HepG2 (cell line): ENCODE measurements around the gene ARHGAP31. TPM values are rescaled to one million over a fixed set of nuclear protein-coding genes. Genes with fewer than 3 reads are reported as not detected.
A peak's percentile ranks its signal among the peaks of the same experiment; 100 is the strongest.

ENCODE experiments used
- AGO2 ChIP-seq: fragments of 200-400 bp; formaldehyde crosslinking; optimal IDR thresholded peaks from 2 replicates; pipeline ENCODE3; 2017; ENCODE audit warnings: mild to moderate bottlenecking, low read depth, low read length, moderate library complexity
- NBN ChIP-seq: fragments of 450-650 bp; conservative IDR thresholded peaks from 2 replicates; pipeline ENCODE4 v1.6.1; 2017
- NFRKB ChIP-seq: fragments of 450-650 bp; IDR thresholded peaks from 2 replicates; pipeline ENCODE4 v1.6.1; 2017
- SAFB2 ChIP-seq: sonication (generic); formaldehyde crosslinking; IDR thresholded peaks from 2 replicates; pipeline ENCODE4 v1.5.1; 2020; ENCODE audit warnings: missing genetic modification reagents, low read depth, mild to moderate bottlenecking, borderline replicate concordance
- TP53 ChIP-seq: sonication (generic); formaldehyde crosslinking; conservative IDR thresholded peaks from 2 replicates; pipeline ENCODE4 v1.4.0; 2020; ENCODE audit warnings: missing genetic modification reagents
- ZNF44 ChIP-seq: sonication (generic); formaldehyde crosslinking; IDR thresholded peaks from 2 replicates; pipeline ENCODE4 v1.5.1; 2020; ENCODE audit warnings: mild to moderate bottlenecking, missing genetic modification reagents
- ZNF451 ChIP-seq: sonication (generic); formaldehyde crosslinking; IDR thresholded peaks from 2 replicates; pipeline ENCODE4 v1.5.0; 2020; ENCODE audit warnings: mild to moderate bottlenecking, missing genetic modification reagents
- ZNF557 ChIP-seq: sonication (generic); formaldehyde crosslinking; IDR thresholded peaks from 2 replicates; pipeline ENCODE4 v1.4.0; 2020; ENCODE audit warnings: missing genetic modification reagents
- ZNF614 ChIP-seq: IDR thresholded peaks from 2 replicates; pipeline ENCODE4 v1.6.1; 2018; ENCODE audit warnings: missing biosample characterization, missing genetic modification reagents, inconsistent platforms, borderline replicate concordance
- ZNF616 ChIP-seq: sonication (generic); formaldehyde crosslinking; IDR thresholded peaks from 2 replicates; pipeline ENCODE4 v1.5.0; 2020; ENCODE audit warnings: low read depth, mild to moderate bottlenecking, missing genetic modification reagents
- ZNF749 ChIP-seq: sonication (generic); formaldehyde crosslinking; IDR thresholded peaks from 2 replicates; pipeline ENCODE4 v1.8.0; 2022; ENCODE audit warnings: mild to moderate bottlenecking, missing genetic modification reagents, moderate library complexity, borderline replicate concordance
- ZNF766 ChIP-seq: sonication (generic); formaldehyde crosslinking; IDR thresholded peaks from 2 replicates; pipeline ENCODE4 v1.5.0; 2020; ENCODE audit warnings: missing genetic modification reagents, borderline replicate concordance
- ZNF775 ChIP-seq: sonication (generic); formaldehyde crosslinking; IDR thresholded peaks from 2 replicates; pipeline ENCODE4 v1.4.0; 2020; ENCODE audit warnings: missing genetic modification reagents, mild to moderate bottlenecking, moderate library complexity, borderline replicate concordance
- ZNF816 ChIP-seq: sonication (generic); formaldehyde crosslinking; IDR thresholded peaks from 2 replicates; pipeline ENCODE4 v1.8.0; 2022; ENCODE audit warnings: missing genetic modification reagents, mild to moderate bottlenecking, borderline replicate concordance
- ZSCAN21 ChIP-seq: sonication (generic); formaldehyde crosslinking; IDR thresholded peaks from 2 replicates; pipeline ENCODE4 v1.8.0; 2022; ENCODE audit warnings: mild to moderate bottlenecking, missing genetic modification reagents, moderate library complexity, borderline replicate concordance
- ZSCAN22 ChIP-seq: sonication (generic); formaldehyde crosslinking; IDR thresholded peaks from 2 replicates; pipeline ENCODE4 v1.4.0; 2020; ENCODE audit warnings: mild to moderate bottlenecking, missing genetic modification reagents
- polyA plus RNA-seq, 8 experiments: library from polyadenylated mRNA; depleted of rRNA in 3 of 8; stranded (reverse) in 7 of 8; unstranded in 1 of 8; fragments of >200 nt; fragmentation: Illumina TruSeq in 4 of 8; extraction: Trizol in 4 of 8; gene quantifications; 2 replicates each; pipeline versions ENCODE4 v1.2.1 to v1.2.3, GENCODE V29; 2011 to 2016; ENCODE audit warnings: low read depth in 4 of 8, missing spikeins in 1 of 8, mixed read lengths in 1 of 8; ENCODE audit not compliant: insufficient read depth in 1 of 8
- total RNA-seq, 5 experiments: library from RNA; depleted of rRNA; stranded (reverse); fragments of >200 nt; fragmentation: Illumina TruSeq; extraction: Trizol; gene quantifications; 2 replicates each; pipeline ENCODE4 v1.2.3, GENCODE V29; 2016; ENCODE audit warnings: low read depth in 1 of 5
- TF ChIP-seq, protein P1 (sequence below): sonication (generic); formaldehyde crosslinking; conservative IDR thresholded peaks from 2 replicates; pipeline ENCODE4 v1.8.0; 2022; ENCODE audit warnings: low read depth, missing genetic modification reagents
- TF ChIP-seq, protein P2 (sequence below): IDR thresholded peaks from 2 replicates; pipeline ENCODE4 v1.6.1; 2016; ENCODE audit warnings: mild to moderate bottlenecking, missing biosample characterization, missing genetic modification reagents
- TF ChIP-seq, protein P3 (sequence below): sonication (generic); formaldehyde crosslinking; IDR thresholded peaks from 2 replicates; pipeline ENCODE4 v1.8.1; 2023; ENCODE audit warnings: mild to moderate bottlenecking, moderate library complexity, missing genetic modification reagents
- TF ChIP-seq, protein P4 (sequence below): IDR thresholded peaks from 2 replicates; pipeline ENCODE4 v1.6.1; 2012; ENCODE audit warnings: low read length, improper control_type of control experiment
- TF ChIP-seq, protein P5 (sequence below): sonication (generic); formaldehyde crosslinking; IDR thresholded peaks from 2 replicates; pipeline ENCODE4 v1.8.1; 2023; ENCODE audit warnings: mild to moderate bottlenecking, inconsistent platforms, moderate library complexity, missing genetic modification reagents, borderline replicate concordance

ARHGAP31 gene
- total and polyA plus RNA-seq, 2 of the 13 experiments (the other 11 are each of a cell fraction or from before 2014, with no cell fraction given): not detected

DNA sequence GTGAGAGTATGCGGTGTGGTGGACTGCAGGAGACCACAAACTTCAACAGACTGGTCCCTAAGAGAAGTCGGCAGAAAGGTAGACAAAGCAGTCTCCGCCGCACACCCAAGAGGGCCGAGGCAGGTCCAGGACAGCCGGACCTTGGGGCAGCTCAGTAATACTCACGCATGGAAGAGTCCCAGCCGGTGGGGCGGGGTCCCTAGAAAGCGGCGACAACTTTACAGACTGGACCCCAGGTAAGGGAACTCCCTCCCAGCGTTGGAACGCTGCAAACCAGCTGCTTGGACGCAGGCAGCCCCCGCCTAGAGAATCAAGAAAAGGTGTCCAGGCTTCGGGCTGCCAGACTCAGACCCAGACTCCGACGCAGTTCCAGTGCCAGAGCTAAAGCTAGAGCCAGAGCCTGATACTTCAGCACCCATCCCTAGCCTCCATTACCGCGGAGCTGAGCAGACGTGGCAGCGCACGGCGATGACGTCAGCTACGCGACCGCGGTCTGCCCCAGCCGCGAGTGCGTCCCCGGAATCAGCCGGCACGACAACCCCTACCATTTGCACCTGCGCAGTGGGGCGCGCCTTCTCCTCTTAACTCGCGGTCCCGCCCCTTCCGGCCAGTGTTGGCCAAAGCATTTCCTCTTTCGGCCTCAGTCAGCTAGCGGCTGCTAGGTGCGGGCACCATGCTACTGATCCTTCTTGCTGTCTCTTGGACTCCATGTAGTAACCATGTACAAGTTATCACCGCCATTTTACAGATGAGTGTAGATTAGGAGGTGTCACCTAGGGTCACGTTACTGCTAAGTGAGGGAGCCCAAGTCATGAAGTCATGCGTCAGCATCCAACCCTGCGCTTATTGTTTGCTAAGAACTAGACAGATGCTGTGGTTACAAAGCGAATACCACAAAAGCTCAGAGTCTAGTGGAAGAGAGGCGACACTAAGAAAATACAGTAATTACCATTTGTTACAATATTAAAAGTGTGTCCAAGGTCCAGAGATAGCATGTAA, 169.3 kb downstream of the ARHGAP31 start, which contains the start of gene TMEM39A (continued):
- TF ChIP-seq, protein P1, sequence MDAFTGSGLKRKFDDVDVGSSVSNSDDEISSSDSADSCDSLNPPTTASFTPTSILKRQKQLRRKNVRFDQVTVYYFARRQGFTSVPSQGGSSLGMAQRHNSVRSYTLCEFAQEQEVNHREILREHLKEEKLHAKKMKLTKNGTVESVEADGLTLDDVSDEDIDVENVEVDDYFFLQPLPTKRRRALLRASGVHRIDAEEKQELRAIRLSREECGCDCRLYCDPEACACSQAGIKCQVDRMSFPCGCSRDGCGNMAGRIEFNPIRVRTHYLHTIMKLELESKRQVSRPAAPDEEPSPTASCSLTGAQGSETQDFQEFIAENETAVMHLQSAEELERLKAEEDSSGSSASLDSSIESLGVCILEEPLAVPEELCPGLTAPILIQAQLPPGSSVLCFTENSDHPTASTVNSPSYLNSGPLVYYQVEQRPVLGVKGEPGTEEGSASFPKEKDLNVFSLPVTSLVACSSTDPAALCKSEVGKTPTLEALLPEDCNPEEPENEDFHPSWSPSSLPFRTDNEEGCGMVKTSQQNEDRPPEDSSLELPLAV: no peak
- TF ChIP-seq NBN: no peak
- peak; percentile 89; the same call in 1 of the 2 replicates for TF ChIP-seq SAFB2 (CRISPR knock-in tag)
- TF ChIP-seq, protein P2, sequence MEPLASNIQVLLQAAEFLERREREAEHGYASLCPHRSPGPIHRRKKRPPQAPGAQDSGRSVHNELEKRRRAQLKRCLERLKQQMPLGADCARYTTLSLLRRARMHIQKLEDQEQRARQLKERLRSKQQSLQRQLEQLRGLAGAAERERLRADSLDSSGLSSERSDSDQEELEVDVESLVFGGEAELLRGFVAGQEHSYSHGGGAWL (CRISPR knock-in tag): peak; percentile 93
- TF ChIP-seq NFRKB: peak; percentile 76
- TF ChIP-seq ZNF44 (CRISPR knock-in tag): peak; percentile 34
- TF ChIP-seq AGO2: peak; percentile 46
- peak; percentile 36; the same call in 1 of the 2 replicates for TF ChIP-seq ZNF816 (CRISPR knock-in tag)
- TF ChIP-seq ZSCAN22 (CRISPR knock-in tag): no peak
- TF ChIP-seq TP53 (CRISPR knock-in tag): no peak
- 0 out of 2 replicates have a peak, but pooled peaks have one; percentile 51 for TF ChIP-seq ZNF451 (CRISPR knock-in tag)
- TF ChIP-seq ZNF749 (CRISPR knock-in tag): peak; percentile 79; the same call in 1 of the 2 replicates
- TF ChIP-seq ZNF766 (CRISPR knock-in tag): no peak
- 0 out of 2 replicates have a peak, but pooled peaks have one; percentile 45 for TF ChIP-seq ZNF557 (CRISPR knock-in tag)
- TF ChIP-seq, protein P3, sequence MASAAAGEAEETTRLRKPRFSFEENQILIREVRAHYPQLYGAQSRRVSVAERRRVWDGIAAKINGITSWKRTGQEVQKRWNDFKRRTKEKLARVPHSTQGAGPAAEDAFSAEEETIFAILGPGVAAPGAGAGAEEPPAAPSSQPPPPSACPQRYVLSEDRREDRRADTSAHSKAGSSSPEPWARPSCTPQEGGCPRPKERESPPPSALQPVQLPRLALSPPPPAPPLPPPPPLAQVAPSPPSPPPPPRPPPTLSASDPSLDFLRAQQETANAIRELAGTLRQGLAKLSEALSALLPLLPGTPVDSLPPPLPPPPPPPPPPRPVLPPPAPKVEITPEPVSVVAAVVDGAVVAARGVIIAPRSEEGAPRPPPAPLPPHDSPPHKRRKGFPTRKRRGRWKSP (CRISPR knock-in tag): peak; percentile 80
- TF ChIP-seq ZNF614 (CRISPR knock-in tag): peak; percentile 86; the same call in 1 of the 2 replicates
- no peak for TF ChIP-seq ZNF775 (CRISPR knock-in tag)
- TF ChIP-seq, protein P4, sequence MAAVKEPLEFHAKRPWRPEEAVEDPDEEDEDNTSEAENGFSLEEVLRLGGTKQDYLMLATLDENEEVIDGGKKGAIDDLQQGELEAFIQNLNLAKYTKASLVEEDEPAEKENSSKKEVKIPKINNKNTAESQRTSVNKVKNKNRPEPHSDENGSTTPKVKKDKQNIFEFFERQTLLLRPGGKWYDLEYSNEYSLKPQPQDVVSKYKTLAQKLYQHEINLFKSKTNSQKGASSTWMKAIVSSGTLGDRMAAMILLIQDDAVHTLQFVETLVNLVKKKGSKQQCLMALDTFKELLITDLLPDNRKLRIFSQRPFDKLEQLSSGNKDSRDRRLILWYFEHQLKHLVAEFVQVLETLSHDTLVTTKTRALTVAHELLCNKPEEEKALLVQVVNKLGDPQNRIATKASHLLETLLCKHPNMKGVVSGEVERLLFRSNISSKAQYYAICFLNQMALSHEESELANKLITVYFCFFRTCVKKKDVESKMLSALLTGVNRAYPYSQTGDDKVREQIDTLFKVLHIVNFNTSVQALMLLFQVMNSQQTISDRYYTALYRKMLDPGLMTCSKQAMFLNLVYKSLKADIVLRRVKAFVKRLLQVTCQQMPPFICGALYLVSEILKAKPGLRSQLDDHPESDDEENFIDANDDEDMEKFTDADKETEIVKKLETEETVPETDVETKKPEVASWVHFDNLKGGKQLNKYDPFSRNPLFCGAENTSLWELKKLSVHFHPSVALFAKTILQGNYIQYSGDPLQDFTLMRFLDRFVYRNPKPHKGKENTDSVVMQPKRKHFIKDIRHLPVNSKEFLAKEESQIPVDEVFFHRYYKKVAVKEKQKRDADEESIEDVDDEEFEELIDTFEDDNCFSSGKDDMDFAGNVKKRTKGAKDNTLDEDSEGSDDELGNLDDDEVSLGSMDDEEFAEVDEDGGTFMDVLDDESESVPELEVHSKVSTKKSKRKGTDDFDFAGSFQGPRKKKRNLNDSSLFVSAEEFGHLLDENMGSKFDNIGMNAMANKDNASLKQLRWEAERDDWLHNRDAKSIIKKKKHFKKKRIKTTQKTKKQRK: no peak
- TF ChIP-seq, protein P5, sequence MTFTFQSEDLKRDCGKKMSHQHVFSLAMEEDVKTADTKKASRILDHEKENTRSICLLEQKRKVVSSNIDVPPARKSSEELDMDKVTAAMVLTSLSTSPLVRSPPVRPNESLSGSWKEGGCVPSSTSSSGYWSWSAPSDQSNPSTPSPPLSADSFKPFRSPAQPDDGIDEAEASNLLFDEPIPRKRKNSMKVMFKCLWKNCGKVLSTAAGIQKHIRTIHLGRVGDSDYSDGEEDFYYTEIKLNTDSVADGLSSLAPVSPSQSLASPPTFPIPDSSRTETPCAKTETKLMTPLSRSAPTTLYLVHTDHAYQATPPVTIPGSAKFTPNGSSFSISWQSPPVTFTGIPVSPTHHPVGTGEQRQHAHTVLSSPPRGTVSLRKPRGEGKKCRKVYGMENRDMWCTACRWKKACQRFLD (CRISPR knock-in tag): no peak
- peak; percentile 76; the same call in 1 of the 2 replicates for TF ChIP-seq ZSCAN21
- no peak for TF ChIP-seq ZNF616
